GM21528 (cell line): ENCODE measurements around the gene ZBTB16.

Experiments used
- ATAC-seq: cut with Tn5 transposase; IDR thresholded peaks from one replicate; pipeline ENCODE4 v1.9.1; 2021; ENCODE audit warnings: mild to moderate bottlenecking, moderate library complexity; ENCODE audit not compliant: unreplicated experiment, low FRiP score

ZBTB16 gene

GRCh38 chr11:114265122-114265878 is 205.8 kb downstream of the ZBTB16 start:
- ATAC-seq, result no peak

GRCh38 chr11:114269498-114269897 is 210.0 kb downstream of the ZBTB16 start:
- ATAC-seq, result no peak

GRCh38 chr11:114270531-114271270 is 211.2 kb downstream of the ZBTB16 start:
- ATAC-seq, result no peak

GRCh38 chr11:114271316-114271715 is 211.8 kb downstream of the ZBTB16 start:
- no peak for ATAC-seq

GRCh38 chr11:114272311-114272710 is 212.8 kb downstream of the ZBTB16 start:
- ATAC-seq, result no peak

- ATAC-seq, result no peak
These were observed 213.6 kb downstream of the ZBTB16 start for GRCh38 chr11:114273071-114273470.

- ATAC-seq, result no peak
These were observed 214.6 kb downstream of the ZBTB16 start for GRCh38 chr11:114273890-114274635.

GRCh38 chr11:114274637-114275036 is 215.1 kb downstream of the ZBTB16 start:
- no peak for ATAC-seq

GRCh38 chr11:114275280-114275679 is 215.8 kb downstream of the ZBTB16 start:
- ATAC-seq, result no peak

GRCh38 chr11:114276077-114276476 is 216.6 kb downstream of the ZBTB16 start:
- no peak for ATAC-seq

GRCh38 chr11:114277637-114278341 is 218.3 kb downstream of the ZBTB16 start:
- no peak for ATAC-seq

- ATAC-seq, result no peak
These were observed 219.0 kb downstream of the ZBTB16 start for GRCh38 chr11:114278342-114279065.

GRCh38 chr11:114279792-114280546 is 220.5 kb downstream of the ZBTB16 start:
- no peak for ATAC-seq

GRCh38 chr11:114280696-114281095 is 221.2 kb downstream of the ZBTB16 start:
- no peak for ATAC-seq

GRCh38 chr11:114281388-114281956 is 222.0 kb downstream of the ZBTB16 start:
- no peak for ATAC-seq

GRCh38 chr11:114282488-114282887 is 223.0 kb downstream of the ZBTB16 start:
- no peak for ATAC-seq

GRCh38 chr11:114283422-114283821 is 223.9 kb downstream of the ZBTB16 start:
- ATAC-seq, result no peak

GRCh38 chr11:114284021-114284420 is 224.5 kb downstream of the ZBTB16 start:
- no peak for ATAC-seq

GRCh38 chr11:114284914-114285313 is 225.4 kb downstream of the ZBTB16 start:
- ATAC-seq, result no peak
